SU-DHL-6 (cell line): ENCODE results near the gene ZCCHC24.
A peak's percentile ranks its signal among the peaks of the same experiment; 100 is the strongest.

ENCODE experiments used
- H2AFZ ChIP-seq: fragments of 200-600 bp; sonication (generic); 2 replicates; pipeline ENCODE4 v1.6.1; 2014; ENCODE audit warnings: low read depth, mild to moderate bottlenecking, moderate library complexity, mixed read lengths, antibody characterized with exemption, low read length; ENCODE audit not compliant: severe bottlenecking
- H3F3A ChIP-seq: fragments of 200-600 bp; shearing (Covaris generic); 2 replicates; pipeline ENCODE4 v1.6.0; 2016; ENCODE audit warnings: antibody characterized with exemption, mild to moderate bottlenecking; ENCODE audit not compliant: insufficient read depth
- H3K27ac ChIP-seq: fragments of 200-600 bp; sonication (generic); 2 replicates; pipeline ENCODE4 v1.5.1; 2016; ENCODE audit warnings: low read depth, mild to moderate bottlenecking, low read length, moderate library complexity, mixed read lengths
- H3K27me3 ChIP-seq: fragments of 200-600 bp; sonication (generic), shearing (Covaris generic); 2 replicates; pipeline ENCODE4 v1.6.0; 2014; ENCODE audit warnings: mild to moderate bottlenecking, low read length
- H3K36me3 ChIP-seq: fragments of 200-600 bp; sonication (generic); 2 replicates; pipeline ENCODE4 v1.6.1; 2014; ENCODE audit warnings: mild to moderate bottlenecking, low read length, mixed read lengths
- H3K4me2 ChIP-seq: fragments of 300-600, 200-600 bp; shearing (Covaris generic), sonication (generic); 2 replicates; pipeline ENCODE4 v1.6.0; 2014; ENCODE audit warnings: low read length, low read depth, mild to moderate bottlenecking; ENCODE audit not compliant: poor library complexity, severe bottlenecking
- H3K4me3 ChIP-seq: fragments of 200-600 bp; sonication (generic); 2 replicates; pipeline ENCODE4 v1.5.1; 2014; ENCODE audit warnings: antibody characterized with exemption, low read length, mild to moderate bottlenecking, mixed read lengths; ENCODE audit not compliant: insufficient read depth, poor library complexity, severe bottlenecking
- H3K79me2 ChIP-seq: fragments of 200-600 bp; sonication (generic); 2 replicates; pipeline ENCODE4 v1.6.1; 2014; ENCODE audit warnings: mild to moderate bottlenecking, low read length, moderate library complexity; ENCODE audit not compliant: insufficient read depth
- H3K9ac ChIP-seq: fragments of 200-600 bp; sonication (generic); 2 replicates; pipeline ENCODE4 v1.7.0; 2014; ENCODE audit warnings: mild to moderate bottlenecking, low read length
- H3K9me2 ChIP-seq: fragments of 200-600 bp; sonication (generic); replicated peaks from 2 replicates; pipeline ENCODE4 v1.6.1; 2014; ENCODE audit warnings: low read length; ENCODE audit not compliant: insufficient read depth
- H3K9me3 ChIP-seq: fragments of 200-600 bp; sonication (generic); 2 replicates; pipeline ENCODE4 v1.6.1; 2014; ENCODE audit warnings: low read length, mixed read lengths; ENCODE audit not compliant: insufficient read depth
- H4K20me1 ChIP-seq: fragments of 200-600 bp; sonication (generic); 2 replicates; pipeline ENCODE4 v1.6.1; 2014; ENCODE audit warnings: low read depth, mild to moderate bottlenecking, antibody characterized with exemption, low read length, moderate library complexity, mixed read lengths
- EZH2phosphoT487 ChIP-seq: fragments of 200-600 bp; sonication (generic), shearing (Covaris generic); conservative IDR thresholded peaks from 2 replicates; pipeline ENCODE4 v1.6.1; 2018; ENCODE audit warnings: mild to moderate bottlenecking, antibody characterized with exemption, low read length, moderate library complexity, mixed read lengths
- TF ChIP-seq, protein P1 (sequence below): fragments of 200-600 bp; sonication (generic); IDR thresholded peaks from one replicate; pipeline ENCODE4 v1.5.1; 2017; ENCODE audit warnings: antibody characterized with exemption, mild to moderate bottlenecking, low read length, moderate library complexity; ENCODE audit not compliant: insufficient read depth, poor library complexity, severe bottlenecking

Gene ZCCHC24

DNA sequence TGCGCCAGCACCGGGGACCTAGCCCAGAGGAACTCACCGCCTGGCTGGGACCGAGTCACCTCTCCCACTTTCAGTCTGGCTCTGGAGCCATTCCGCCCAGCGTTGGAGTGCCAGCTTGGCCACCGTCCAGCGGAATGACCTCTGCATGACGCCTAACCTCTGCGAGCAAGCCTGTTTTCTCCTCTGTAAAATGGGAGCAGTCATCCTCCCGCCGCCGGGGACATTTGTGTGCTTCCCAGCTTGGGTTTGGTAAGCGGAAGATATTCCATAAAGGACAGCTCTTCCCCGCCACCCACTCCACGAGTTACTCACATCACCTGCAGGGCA, 1.3 kb upstream of the ZCCHC24 start:
- Histone ChIP-seq H3K4me3 (no peak overlapping the region), H3K27ac (no peak overlapping the region), H3K79me2 (no peaks in the 10 kb centered on the region), H3K4me2 (no peak overlapping the region), H3K9ac (no peak overlapping the region), H3K36me3 (no peaks in the 10 kb centered on the region), H4K20me1 (no peaks in the 10 kb centered on the region), H3K9me2 (no peaks in the 10 kb centered on the region), H3K27me3 (no peaks in the 10 kb centered on the region), H3F3A (no peaks in the 10 kb centered on the region), H2AFZ (no peak overlapping the region), H3K9me3 (no peaks in the 10 kb centered on the region)
- TF ChIP-seq, protein P1, sequence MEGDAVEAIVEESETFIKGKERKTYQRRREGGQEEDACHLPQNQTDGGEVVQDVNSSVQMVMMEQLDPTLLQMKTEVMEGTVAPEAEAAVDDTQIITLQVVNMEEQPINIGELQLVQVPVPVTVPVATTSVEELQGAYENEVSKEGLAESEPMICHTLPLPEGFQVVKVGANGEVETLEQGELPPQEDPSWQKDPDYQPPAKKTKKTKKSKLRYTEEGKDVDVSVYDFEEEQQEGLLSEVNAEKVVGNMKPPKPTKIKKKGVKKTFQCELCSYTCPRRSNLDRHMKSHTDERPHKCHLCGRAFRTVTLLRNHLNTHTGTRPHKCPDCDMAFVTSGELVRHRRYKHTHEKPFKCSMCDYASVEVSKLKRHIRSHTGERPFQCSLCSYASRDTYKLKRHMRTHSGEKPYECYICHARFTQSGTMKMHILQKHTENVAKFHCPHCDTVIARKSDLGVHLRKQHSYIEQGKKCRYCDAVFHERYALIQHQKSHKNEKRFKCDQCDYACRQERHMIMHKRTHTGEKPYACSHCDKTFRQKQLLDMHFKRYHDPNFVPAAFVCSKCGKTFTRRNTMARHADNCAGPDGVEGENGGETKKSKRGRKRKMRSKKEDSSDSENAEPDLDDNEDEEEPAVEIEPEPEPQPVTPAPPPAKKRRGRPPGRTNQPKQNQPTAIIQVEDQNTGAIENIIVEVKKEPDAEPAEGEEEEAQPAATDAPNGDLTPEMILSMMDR: no peak
- TF ChIP-seq EZH2phosphoT487: no peak

DNA sequence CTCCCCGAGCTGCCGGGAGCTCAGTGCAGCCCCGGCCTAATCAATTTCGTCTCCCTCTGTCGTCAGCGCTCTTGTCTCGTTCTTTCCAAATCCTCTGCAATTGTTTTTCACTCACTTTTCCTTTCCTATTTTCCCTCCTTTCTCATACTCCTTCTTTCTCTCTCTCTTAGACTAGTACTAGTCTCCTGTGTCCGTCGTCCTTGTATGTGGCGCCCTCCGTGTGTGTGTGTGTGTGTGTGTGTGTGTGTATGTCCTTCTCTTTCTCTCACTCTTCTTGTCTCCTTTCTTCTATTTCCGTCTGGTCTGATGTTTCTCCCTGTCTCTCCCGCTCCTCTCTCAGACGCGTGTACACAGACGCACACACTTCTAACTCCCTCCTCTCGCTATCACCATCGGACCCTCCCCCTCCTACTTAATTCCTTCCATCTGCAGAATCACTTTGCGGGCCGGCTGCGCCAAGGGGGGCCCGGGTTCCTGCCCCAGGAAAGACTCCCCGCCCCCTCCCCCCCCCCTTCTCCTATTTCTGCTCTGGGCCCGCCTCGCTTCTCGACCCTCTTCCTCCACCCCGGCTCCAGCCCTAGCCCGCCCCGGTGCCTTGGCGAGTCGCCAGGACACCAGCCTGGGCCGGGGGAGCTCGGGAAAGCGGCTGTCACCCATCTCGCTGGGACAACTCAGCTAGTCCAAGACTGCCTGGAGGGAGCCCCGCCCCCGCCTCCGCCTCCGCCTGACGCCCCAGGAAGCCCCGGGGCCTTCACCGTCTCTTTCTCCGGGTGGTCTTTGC, 743 bp upstream of the ZCCHC24 start:
- no peaks in the 10 kb centered on the region for H3F3A ChIP-seq
- no peak overlapping the region for H3K9ac ChIP-seq
- H3K27ac ChIP-seq: no peak overlapping the region
- no peaks in the 10 kb centered on the region for H3K79me2 ChIP-seq
- H3K9me3 ChIP-seq: no peaks in the 10 kb centered on the region
- no peaks in the 10 kb centered on the region for H3K27me3 ChIP-seq
- peak overlapping the region; percentile 48 for H2AFZ ChIP-seq
- peak overlapping the region; percentile 59 for H3K4me3 ChIP-seq
- no peaks in the 10 kb centered on the region for H3K36me3 ChIP-seq
- H3K9me2 ChIP-seq: no peaks in the 10 kb centered on the region
- no peaks in the 10 kb centered on the region for H4K20me1 ChIP-seq
- TF ChIP-seq EZH2phosphoT487: no peak
- TF ChIP-seq, protein P1: no peak
- peak overlapping the region; percentile 81 for H3K4me2 ChIP-seq

DNA sequence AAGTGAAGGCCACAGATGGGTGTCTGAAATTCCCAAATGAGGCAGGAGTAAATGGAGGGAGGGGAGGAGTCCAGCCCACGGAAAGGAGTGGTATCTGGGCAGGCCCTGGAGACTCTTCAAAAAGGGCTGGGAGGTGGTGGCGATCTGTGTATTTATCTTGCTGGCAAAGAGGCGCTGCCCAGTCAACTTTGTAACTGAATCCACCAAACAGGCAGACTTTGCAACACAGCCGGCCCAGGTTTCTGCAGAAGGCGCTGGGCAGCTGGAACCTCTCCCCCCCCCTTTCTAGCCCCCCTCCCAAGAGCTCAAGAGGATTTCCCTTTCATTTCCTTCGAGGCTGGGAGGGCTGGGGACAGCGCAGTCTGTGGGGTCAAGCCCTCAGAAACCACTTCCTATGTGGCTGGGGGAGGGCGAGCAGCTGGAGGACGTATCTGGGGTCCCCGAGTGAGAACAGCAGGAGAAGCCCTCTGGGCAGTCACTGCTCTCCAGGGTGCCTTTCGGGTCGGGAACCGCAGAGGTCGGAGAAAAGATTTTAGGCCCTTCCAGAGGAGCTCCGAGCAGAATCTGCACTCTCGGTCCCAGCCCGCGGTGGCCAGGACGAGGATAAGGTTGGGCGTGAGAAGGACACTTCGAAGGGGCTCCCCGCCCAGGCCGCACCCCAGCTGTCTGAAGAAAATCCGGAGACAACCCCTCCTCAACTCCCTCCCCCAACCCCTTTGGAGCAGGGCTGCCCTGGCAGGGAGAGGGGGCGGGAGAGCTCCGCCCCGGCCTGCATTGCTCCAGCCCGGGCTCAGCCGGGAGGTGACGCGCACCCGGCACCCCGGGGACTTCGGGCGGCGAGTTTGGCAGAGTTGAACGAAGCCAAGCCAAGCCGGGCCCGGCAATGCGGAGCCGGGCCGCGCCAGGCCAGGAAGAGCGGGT, 965 bp downstream of the ZCCHC24 start:
- Histone ChIP-seq H3K4me3 (peak overlapping the region; percentile 59), H3K4me2 (peak overlapping the region; percentile 81), H3K9me2 (no peaks in the 10 kb centered on the region), H4K20me1 (no peaks in the 10 kb centered on the region), H3F3A (no peaks in the 10 kb centered on the region), H3K27me3 (no peaks in the 10 kb centered on the region), H3K27ac (no peak overlapping the region), H3K9ac (peak overlapping the region; percentile 41), H3K36me3 (no peaks in the 10 kb centered on the region), H2AFZ (peak overlapping the region; percentile 4), H3K79me2 (no peaks in the 10 kb centered on the region), H3K9me3 (no peaks in the 10 kb centered on the region)
- TF ChIP-seq EZH2phosphoT487: no peak
